ENCODE data around the gene AP3S2. TPM values are rescaled to one million over a fixed set of nuclear protein-coding genes. Genes with fewer than 3 reads are reported as not detected.
A peak's percentile ranks its signal among the peaks of the same experiment; 100 is the strongest.

AP3S2 gene
- total and polyA plus RNA-seq, 2 of the 13 experiments (the other 11 are each of a cell fraction or from before 2014, with no cell fraction given), result 17.6 to 44.4 TPM

DNA sequence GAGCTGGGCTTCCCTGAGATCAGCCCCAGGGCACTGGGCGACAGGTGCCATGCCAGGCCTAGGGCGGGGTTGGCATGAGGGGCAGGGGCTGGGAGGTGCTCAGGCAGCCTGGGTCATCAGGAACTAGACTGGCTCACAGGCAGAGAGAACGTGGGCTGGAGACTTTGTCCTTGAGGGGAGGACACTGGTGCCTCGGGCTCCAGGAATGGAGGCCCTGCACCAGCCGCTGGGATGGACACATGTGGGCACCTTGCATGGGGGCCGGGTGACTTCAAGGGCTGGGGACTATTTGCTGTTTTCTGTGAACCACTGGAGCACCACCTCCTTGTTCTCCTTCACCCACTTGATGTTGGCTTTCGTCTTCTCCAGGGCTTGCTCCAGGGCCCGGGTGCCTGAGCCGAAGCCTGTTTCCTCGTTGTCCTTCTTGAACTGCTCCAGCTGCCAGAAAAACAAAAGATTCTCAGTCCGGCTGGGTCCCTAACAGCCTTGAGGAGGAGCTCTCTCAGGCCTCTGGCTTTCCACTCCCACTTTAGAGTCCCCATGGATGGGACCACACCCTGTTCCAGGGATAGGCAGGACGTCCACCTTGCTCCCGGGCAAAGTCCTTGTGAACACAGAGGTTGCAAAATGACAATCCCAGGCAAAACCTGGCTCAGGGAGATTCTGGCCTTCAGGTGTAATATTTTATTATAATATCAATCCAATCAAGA lies 108.6 kb downstream of the AP3S2 start (continued):
- TF ChIP-seq MTA1 (CRISPR knock-in tag; IDR thresholded peaks at IDR 0.05; ENCODE audit: borderline replicate concordance) (peak; percentile 62; the same call in 1 of the 2 replicates), HNF1A (IDR thresholded peaks at IDR 0.05; ENCODE audit: low read depth) (no peak), HNF1A (CRISPR knock-in tag; IDR thresholded peaks at IDR 0.05; ENCODE audit: borderline replicate concordance) (peak; percentile 20; the same call in 1 of the 2 replicates), MED1 (CRISPR knock-in tag; IDR thresholded peaks at IDR 0.05) (peak; percentile 26; the same call in 1 of the 2 replicates), RBFOX2 (IDR thresholded peaks at IDR 0.05; ENCODE audit: low read depth, low read length) (no peak), SRSF9 (IDR thresholded peaks at IDR 0.05; ENCODE audit: borderline replicate concordance, insufficient read depth, low read depth, low read length, poor library complexity, severe bottlenecking) (no peak), ZNF232 (CRISPR knock-in tag; IDR thresholded peaks at IDR 0.05; ENCODE audit: borderline replicate concordance) (no peak), POGZ (CRISPR knock-in tag; IDR thresholded peaks at IDR 0.05) (0 out of 2 replicates have a peak, but pooled peaks have one; percentile 31), SETDB1 (CRISPR knock-in tag; IDR thresholded peaks at IDR 0.05; ENCODE audit: borderline replicate concordance) (no peak), ZFP1 (CRISPR knock-in tag; IDR thresholded peaks at IDR 0.05) (no peak), CEBPG (CRISPR knock-in tag; IDR thresholded peaks at IDR 0.05) (peak; percentile 81), SAP130 (CRISPR knock-in tag; IDR thresholded peaks at IDR 0.05; ENCODE audit: low read depth) (peak; percentile 29; the same call in 1 of the 2 replicates), ZNF432 (CRISPR knock-in tag; IDR thresholded peaks at IDR 0.05; ENCODE audit: borderline replicate concordance) (no peak), DPF2 (CRISPR knock-in tag; IDR thresholded peaks at IDR 0.05; ENCODE audit: borderline replicate concordance, low read depth) (peak; percentile 67), ZMYM2 (CRISPR knock-in tag; IDR thresholded peaks at IDR 0.05) (no peak), RCOR2 (CRISPR knock-in tag; IDR thresholded peaks at IDR 0.05) (no peak), NCOR1 (IDR thresholded peaks at IDR 0.05; ENCODE audit: borderline replicate concordance, low read length) (peak; percentile 67; the same call in 1 of the 2 replicates), ZKSCAN1 (IDR thresholded peaks at IDR 0.05; ENCODE audit: low read length) (no peak), ZNF607 (CRISPR knock-in tag; IDR thresholded peaks at IDR 0.05; ENCODE audit: borderline replicate concordance) (no peak), SOX13 (IDR thresholded peaks at IDR 0.05) (no peak), SOX13 (CRISPR knock-in tag; conservative IDR thresholded peaks at IDR 0.05 in 1 of 2, IDR thresholded peaks at IDR 0.05 in 1 of 2) (peak in 1 of 2 experiments; percentile 42; a peak in 2 of 4 replicates)

Data from HepG2 (cell line).